GM12875 (cell line): ENCODE data around the gene CNIH4.

Experiments used
- H3K4me3 ChIP-seq: one replicate; pipeline ENCODE4 v1.5.1; 2011; ENCODE audit warnings: low read depth, low read length, control low read depth
- TF ChIP-seq, protein P1 (sequence below): IDR thresholded peaks from 2 replicates; pipeline ENCODE4 v1.5.1; 2011; ENCODE audit warnings: low read depth, mild to moderate bottlenecking, control low read depth, inconsistent platforms, low read length, moderate library complexity, borderline replicate concordance; ENCODE audit not compliant: insufficient read depth

The CNIH4 gene

DNA sequence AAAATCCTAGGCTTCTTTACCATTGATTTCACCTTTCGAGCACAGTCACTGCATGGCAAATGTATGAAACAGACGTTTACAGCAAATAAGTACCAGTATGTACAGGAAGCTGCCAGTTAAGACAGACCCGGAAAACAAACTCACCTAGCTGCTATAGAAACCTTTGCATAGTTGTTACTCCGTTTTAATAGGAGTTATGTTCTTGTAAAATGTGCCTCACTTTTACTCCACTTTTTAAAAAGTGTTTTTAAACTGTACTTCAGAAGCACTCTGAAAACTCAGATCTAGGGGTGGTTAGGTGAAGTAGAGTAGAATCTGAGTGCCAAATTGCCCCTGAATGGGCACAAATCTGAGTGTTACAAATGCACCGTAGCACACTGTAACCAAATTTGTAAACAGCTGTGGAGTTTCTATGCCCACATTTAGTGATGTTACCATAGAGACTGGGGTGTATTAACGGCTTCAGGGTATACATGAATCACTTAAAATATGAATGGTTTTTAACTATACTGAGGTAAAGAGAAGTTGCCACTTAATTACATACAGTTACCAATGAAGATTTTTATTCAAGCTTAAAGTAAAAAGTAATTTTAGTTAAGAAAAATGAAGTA is 30.7 kb downstream of the CNIH4 start:
- no peak overlapping the region for H3K4me3 ChIP-seq
- TF ChIP-seq, protein P1, sequence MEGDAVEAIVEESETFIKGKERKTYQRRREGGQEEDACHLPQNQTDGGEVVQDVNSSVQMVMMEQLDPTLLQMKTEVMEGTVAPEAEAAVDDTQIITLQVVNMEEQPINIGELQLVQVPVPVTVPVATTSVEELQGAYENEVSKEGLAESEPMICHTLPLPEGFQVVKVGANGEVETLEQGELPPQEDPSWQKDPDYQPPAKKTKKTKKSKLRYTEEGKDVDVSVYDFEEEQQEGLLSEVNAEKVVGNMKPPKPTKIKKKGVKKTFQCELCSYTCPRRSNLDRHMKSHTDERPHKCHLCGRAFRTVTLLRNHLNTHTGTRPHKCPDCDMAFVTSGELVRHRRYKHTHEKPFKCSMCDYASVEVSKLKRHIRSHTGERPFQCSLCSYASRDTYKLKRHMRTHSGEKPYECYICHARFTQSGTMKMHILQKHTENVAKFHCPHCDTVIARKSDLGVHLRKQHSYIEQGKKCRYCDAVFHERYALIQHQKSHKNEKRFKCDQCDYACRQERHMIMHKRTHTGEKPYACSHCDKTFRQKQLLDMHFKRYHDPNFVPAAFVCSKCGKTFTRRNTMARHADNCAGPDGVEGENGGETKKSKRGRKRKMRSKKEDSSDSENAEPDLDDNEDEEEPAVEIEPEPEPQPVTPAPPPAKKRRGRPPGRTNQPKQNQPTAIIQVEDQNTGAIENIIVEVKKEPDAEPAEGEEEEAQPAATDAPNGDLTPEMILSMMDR = no peak

DNA sequence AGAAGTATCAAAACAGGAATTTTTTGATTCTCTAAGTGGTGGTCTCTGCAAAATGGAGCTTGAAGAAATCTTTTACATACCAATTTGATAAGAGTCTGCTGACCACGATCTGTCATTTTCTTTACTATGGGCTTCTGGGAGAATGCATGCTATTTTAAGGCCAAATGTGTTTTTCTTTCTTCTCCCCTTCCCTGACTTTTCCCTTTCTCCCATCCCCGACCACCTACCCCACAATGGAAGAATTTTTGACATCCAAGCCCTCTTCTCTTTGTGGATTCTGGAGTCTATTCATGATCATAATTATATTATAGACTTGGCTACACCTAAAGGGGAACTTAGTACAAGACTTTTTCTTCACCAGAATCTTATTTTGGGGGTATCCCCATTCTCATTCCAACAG is 31.3 kb downstream of the CNIH4 start:
- TF ChIP-seq, protein P1 = no peak
- H3K4me3 ChIP-seq = no peak overlapping the region

DNA sequence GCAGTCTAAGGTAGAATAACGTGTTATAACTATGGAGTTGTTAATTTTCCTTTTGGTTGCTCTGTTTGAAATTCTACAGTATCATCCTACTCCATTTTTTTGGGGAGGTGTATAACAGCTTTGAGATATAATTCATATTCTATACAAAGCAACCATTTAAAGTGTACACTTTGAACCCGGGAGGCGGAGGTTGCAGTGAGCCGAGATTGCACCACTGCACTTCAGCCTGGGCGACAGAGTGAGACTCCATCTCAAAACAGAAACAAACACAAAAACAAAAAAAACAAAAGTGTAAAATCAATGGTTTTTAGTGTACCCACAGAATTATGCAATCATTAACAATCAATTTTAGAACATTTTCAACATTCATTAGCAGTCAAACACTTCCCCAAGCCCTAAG is 33.8 kb downstream of the CNIH4 start:
- TF ChIP-seq, protein P1 = no peak
- no peak overlapping the region for H3K4me3 ChIP-seq

DNA sequence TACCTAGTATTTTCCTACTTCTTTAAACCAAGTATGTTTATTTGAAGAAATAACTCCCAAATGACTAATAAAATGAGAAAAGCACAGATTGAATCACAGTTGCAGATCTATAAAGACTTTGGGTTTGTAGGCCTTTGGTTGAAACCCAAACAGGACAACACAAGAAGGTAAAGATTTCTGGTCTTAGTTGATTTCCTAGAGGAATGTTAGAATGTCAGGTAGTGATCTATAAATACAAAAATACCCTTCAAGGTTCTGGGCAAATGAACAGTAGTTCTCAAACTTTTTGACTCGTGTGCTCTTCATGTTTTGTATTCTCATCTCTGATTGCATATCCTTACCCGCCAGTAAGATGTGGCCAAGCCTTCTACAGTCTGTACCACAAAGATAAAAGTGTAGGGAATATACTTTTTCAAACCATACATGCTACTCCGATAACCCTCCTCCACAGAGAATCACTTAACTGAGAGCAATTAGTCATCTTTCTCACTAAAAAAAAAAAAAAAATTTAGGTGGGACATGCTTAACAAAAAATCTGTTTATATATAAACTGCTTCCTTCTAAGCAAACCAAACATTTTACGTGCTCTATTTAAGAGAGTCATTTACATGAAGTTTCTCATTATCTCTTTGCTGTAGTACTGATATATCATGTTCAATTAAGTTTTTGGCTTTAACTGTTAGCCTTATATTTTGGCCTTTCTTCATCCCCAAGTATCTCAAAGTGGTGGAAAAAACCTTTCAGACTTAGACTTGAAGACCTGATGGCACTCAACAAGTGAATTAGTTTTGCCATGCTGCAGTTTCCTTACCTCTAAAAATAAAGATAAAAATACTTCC is 36.0 kb downstream of the CNIH4 start:
- H3K4me3 ChIP-seq = no peak overlapping the region
- TF ChIP-seq, protein P1 = no peak

DNA sequence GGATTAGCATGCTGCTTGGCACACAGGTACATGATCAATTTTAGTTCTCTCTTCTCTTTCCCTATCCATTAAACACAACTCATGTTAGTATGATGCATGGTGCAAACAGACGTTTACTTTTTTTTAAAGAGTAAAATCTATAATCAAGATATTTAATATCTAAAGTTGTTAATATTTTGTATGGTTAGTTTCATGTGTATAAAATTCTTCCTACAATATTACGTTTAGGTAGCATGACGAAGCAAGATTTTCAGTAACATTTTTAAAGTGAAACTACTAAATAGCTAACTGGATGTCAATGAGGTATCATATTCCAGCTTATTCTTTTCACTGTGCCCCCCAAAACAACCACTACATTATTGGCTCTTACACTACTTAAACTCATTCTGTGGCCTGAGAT is 36.6 kb downstream of the CNIH4 start:
- TF ChIP-seq, protein P1 = no peak

DNA sequence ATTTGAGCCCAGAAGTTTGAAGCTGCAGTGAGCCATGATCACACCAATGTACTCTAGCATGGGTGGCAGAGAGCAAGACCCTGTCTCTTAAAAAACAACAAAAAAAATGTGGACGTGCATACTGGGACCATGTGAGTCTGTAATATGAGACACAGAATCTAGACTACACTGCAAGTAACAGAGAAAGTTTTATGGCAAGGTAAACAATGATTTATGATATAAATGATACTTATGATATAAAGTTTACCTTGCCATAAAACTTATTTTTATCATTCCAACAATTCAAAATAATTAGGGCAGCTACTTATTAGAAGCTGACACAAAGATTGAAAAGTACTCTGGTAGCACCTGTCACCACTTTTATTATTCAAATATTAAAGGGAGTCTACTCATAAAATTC is 43.2 kb downstream of the CNIH4 start:
- TF ChIP-seq, protein P1 = no peak
- no peak overlapping the region for H3K4me3 ChIP-seq

More for the DNA sequence above, 36.6 kb downstream of the CNIH4 start:
- H3K4me3 ChIP-seq = no peak overlapping the region

DNA sequence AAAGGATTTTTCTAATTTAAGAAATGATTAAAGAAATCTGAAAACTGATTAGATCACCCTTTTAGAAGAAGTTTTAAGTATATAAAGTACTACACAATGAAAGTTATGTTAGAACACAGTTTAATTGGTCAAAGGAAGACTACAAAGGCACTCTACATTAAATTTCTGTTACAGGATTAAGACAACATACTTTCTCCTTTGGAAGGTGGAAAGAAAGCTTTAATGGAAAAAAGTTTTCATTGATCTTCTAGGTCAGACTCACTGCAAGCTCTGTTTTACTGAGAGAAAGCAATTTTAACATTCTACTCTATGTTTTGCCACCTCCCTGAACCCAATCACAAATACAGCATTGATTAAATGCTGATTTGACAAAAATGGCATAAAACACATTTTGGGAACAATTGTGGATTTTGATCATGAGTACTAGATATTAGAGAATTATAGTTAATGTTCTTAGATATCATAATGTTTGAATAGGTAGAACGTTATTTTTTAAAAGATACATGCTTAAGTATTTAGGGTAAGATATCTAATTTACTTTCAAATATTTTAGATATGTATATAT is 45.9 kb downstream of the CNIH4 start:
- no peak overlapping the region for H3K4me3 ChIP-seq
- TF ChIP-seq, protein P1 = no peak
